ENCODE measurements around the gene TUBB2A. TPM values are rescaled to one million over a fixed set of nuclear protein-coding genes. Genes with fewer than 3 reads are reported as not detected.
"Not testable (repeated sequence)": the region's sequence is repeated elsewhere in the genome, so short reads cannot be mapped to it uniquely, and the experiment has no call there.

The TUBB2A gene
- total RNA-seq, 1 donor from 2014 or later: 24.3 TPM

- Mint-ChIP-seq H3K36me3 (no peaks in the 10 kb centered on the region), H3K4me1 (no peaks in the 10 kb centered on the region), H3K27ac (no peak overlapping the region), H3K27me3 (ENCODE audit: low read depth) (no peaks in the 10 kb centered on the region), H3K4me3 (no peak overlapping the region), H3K9me3 (peaks cover 4% of the 10 kb centered on the region)
- no peak for DNase-seq (ENCODE audit: low spot score in 2 of 2, unreplicated experiment in 2 of 2)
- no peak for TF ChIP-seq CTCF (IDR thresholded peaks at IDR 0.05; ENCODE audit: unreplicated experiment)
Observed at GRCh38 chr6:3188262-3188661, 30.9 kb upstream of the TUBB2A start.

GRCh38 chr6:3186974-3187382 is 29.6 kb upstream of the TUBB2A start:
- Mint-ChIP-seq H3K36me3 (no peaks in the 10 kb centered on the region), H3K4me1 (no peaks in the 10 kb centered on the region), H3K27me3 (ENCODE audit: low read depth) (no peaks in the 10 kb centered on the region), H3K9me3 (peaks cover 4% of the 10 kb centered on the region), H3K27ac (no peak overlapping the region), H3K4me3 (no peak overlapping the region)
- TF ChIP-seq CTCF (IDR thresholded peaks at IDR 0.05; ENCODE audit: unreplicated experiment): no peak
- DNase-seq (ENCODE audit: low spot score in 2 of 2, unreplicated experiment in 2 of 2): no peak

GRCh38 chr6:3183066-3183465 is 25.7 kb upstream of the TUBB2A start:
- no peaks in the 10 kb centered on the region for H3K4me1 Mint-ChIP-seq
- no peak overlapping the region for H3K4me3 Mint-ChIP-seq
- TF ChIP-seq CTCF (IDR thresholded peaks at IDR 0.05; ENCODE audit: unreplicated experiment): no peak
- H3K27me3 Mint-ChIP-seq (ENCODE audit: low read depth): no peaks in the 10 kb centered on the region
- no peak for DNase-seq (ENCODE audit: low spot score in 2 of 2, unreplicated experiment in 2 of 2)
- no peak overlapping the region for H3K27ac Mint-ChIP-seq
- no peaks in the 10 kb centered on the region for H3K36me3 Mint-ChIP-seq
- peaks cover 4% of the 10 kb centered on the region for H3K9me3 Mint-ChIP-seq

- DNase-seq (ENCODE audit: low spot score in 2 of 2, unreplicated experiment in 2 of 2): no peak
- no peaks in the 10 kb centered on the region for H3K36me3 Mint-ChIP-seq
- H3K9me3 Mint-ChIP-seq: no peaks in the 10 kb centered on the region
- no peak overlapping the region for H3K27ac Mint-ChIP-seq
- peaks cover under 1% of the 10 kb centered on the region for H3K4me1 Mint-ChIP-seq
- H3K4me3 Mint-ChIP-seq: no peak overlapping the region
- no peaks in the 10 kb centered on the region for H3K27me3 Mint-ChIP-seq (ENCODE audit: low read depth)
- no peak for TF ChIP-seq CTCF (IDR thresholded peaks at IDR 0.05; ENCODE audit: unreplicated experiment)
Observed at GRCh38 chr6:3181105-3181504, 23.8 kb upstream of the TUBB2A start.

GRCh38 chr6:3179945-3180344 is 22.6 kb upstream of the TUBB2A start:
- H3K27ac Mint-ChIP-seq; H3K9me3 Mint-ChIP-seq; H3K27me3 Mint-ChIP-seq (ENCODE audit: low read depth); DNase-seq (ENCODE audit: low spot score in 2 of 2, unreplicated experiment in 2 of 2); H3K4me1 Mint-ChIP-seq; H3K36me3 Mint-ChIP-seq: not testable (repeated sequence)
- peak overlapping the region; percentile 59 for H3K4me3 Mint-ChIP-seq

- not testable (repeated sequence) for H3K27me3 Mint-ChIP-seq (ENCODE audit: low read depth); H3K4me3 Mint-ChIP-seq; H3K36me3 Mint-ChIP-seq
Observed at GRCh38 chr6:3178666-3179065, 21.3 kb upstream of the TUBB2A start.

More at GRCh38 chr6:3178666-3179065, 21.3 kb upstream of the TUBB2A start:
- H3K4me1 Mint-ChIP-seq; H3K27ac Mint-ChIP-seq; DNase-seq (ENCODE audit: low spot score in 2 of 2, unreplicated experiment in 2 of 2); H3K9me3 Mint-ChIP-seq: not testable (repeated sequence)

All from mesothelial cell of epicardium (in vitro differentiated cells).